Loucy (cell line): ENCODE measurements around the gene AIDA.
"Not testable (repeated sequence)": the region's sequence is repeated elsewhere in the genome, so short reads cannot be mapped to it uniquely, and the experiment has no call there.

Experiments
- H2AFZ ChIP-seq: fragments of 200-600 bp; sonication (generic); 2 replicates; pipeline ENCODE4 v1.6.0; 2016; ENCODE audit warnings: antibody characterized with exemption, mild to moderate bottlenecking, low read length, moderate library complexity
- H3F3A ChIP-seq: fragments of 200-600 bp; 2 replicates; pipeline ENCODE4 v1.6.0; 2016; ENCODE audit warnings: antibody characterized with exemption, low read depth, mild to moderate bottlenecking
- H3K27me3 ChIP-seq: fragments of 200-600 bp; sonication (generic); 2 replicates; pipeline ENCODE4 v1.6.1; 2014; ENCODE audit warnings: low read length, mild to moderate bottlenecking; ENCODE audit not compliant: insufficient read depth, poor library complexity, severe bottlenecking
- H3K36me3 ChIP-seq: fragments of 200-600 bp; sonication (generic); 2 replicates; pipeline ENCODE4 v1.6.1; 2016; ENCODE audit warnings: low read length; ENCODE audit not compliant: insufficient read depth
- H3K4me1 ChIP-seq: fragments of 200-600 bp; sonication (generic); 2 replicates; pipeline ENCODE4 v1.5.1; 2014; ENCODE audit warnings: low read length, mild to moderate bottlenecking; ENCODE audit not compliant: insufficient read depth, poor library complexity, severe bottlenecking
- H3K4me2 ChIP-seq: fragments of 200-600 bp; sonication (generic); 2 replicates; pipeline ENCODE4 v1.6.0; 2014; ENCODE audit warnings: antibody characterized with exemption, low read length, low read depth, mild to moderate bottlenecking; ENCODE audit not compliant: poor library complexity, severe bottlenecking
- H3K4me3 ChIP-seq: fragments of 200-600 bp; sonication (generic); 2 replicates; pipeline ENCODE4 v1.5.1; 2014; ENCODE audit warnings: low read length, mild to moderate bottlenecking, mixed read lengths; ENCODE audit not compliant: poor library complexity, severe bottlenecking
- H3K79me2 ChIP-seq: fragments of 200-600 bp; sonication (generic); 2 replicates; pipeline ENCODE4 v1.6.1; 2014; ENCODE audit warnings: low read length; ENCODE audit not compliant: insufficient read depth
- H3K9ac ChIP-seq: fragments of 200-600 bp; sonication (generic); 2 replicates; pipeline ENCODE4 v1.6.0; 2014; ENCODE audit warnings: mild to moderate bottlenecking, low read depth, low read length, moderate library complexity; ENCODE audit not compliant: poor library complexity, severe bottlenecking
- H3K9me2 ChIP-seq: fragments of 200-600 bp; sonication (generic); replicated peaks from 2 replicates; pipeline ENCODE4 v1.6.1; 2016; ENCODE audit warnings: low read depth, low read length, mixed read lengths
- H3K9me3 ChIP-seq: fragments of 200-600 bp; sonication (generic); 2 replicates; pipeline ENCODE4 v1.6.1; 2014; ENCODE audit warnings: mild to moderate bottlenecking, antibody characterized with exemption, low read length, low read depth; ENCODE audit not compliant: insufficient read depth
- H4K20me1 ChIP-seq: fragments of 200-600 bp; sonication (generic); 2 replicates; pipeline ENCODE4 v1.6.0; 2014; ENCODE audit warnings: antibody characterized with exemption, low read length, mild to moderate bottlenecking; ENCODE audit not compliant: insufficient read depth, poor library complexity, severe bottlenecking
- CTCF ChIP-seq: fragments of 200-600 bp; sonication (generic); conservative IDR thresholded peaks from 2 replicates; pipeline ENCODE4 v1.5.1; 2014; ENCODE audit warnings: mild to moderate bottlenecking, antibody characterized with exemption, low read length
- EZH2phosphoT487 ChIP-seq: fragments of 200-600 bp; IDR thresholded peaks from 2 replicates; pipeline ENCODE4 v1.6.1; 2018; ENCODE audit warnings: antibody characterized with exemption, mild to moderate bottlenecking, moderate library complexity, borderline replicate concordance

AIDA gene

GRCh38 chr1:222750651-222751050 is 38.4 kb upstream of the AIDA start:
- Histone ChIP-seq H3K9me3 (no peaks in the 10 kb centered on the region), H2AFZ (no peak overlapping the region), H4K20me1 (no peaks in the 10 kb centered on the region), H3K9me2 (no peaks in the 10 kb centered on the region), H3K9ac (no peak overlapping the region), H3K4me3 (no peak overlapping the region), H3K79me2 (no peaks in the 10 kb centered on the region), H3K4me1 (no peaks in the 10 kb centered on the region), H3K4me2 (no peak overlapping the region), H3F3A (no peaks in the 10 kb centered on the region), H3K27me3 (no peaks in the 10 kb centered on the region), H3K36me3 (no peaks in the 10 kb centered on the region)
- no peak for TF ChIP-seq EZH2phosphoT487

- H4K20me1 ChIP-seq = no peaks in the 10 kb centered on the region
- no peak overlapping the region for H3K4me3 ChIP-seq
- TF ChIP-seq EZH2phosphoT487 = no peak
- no peak for TF ChIP-seq CTCF
- H3K36me3 ChIP-seq = no peaks in the 10 kb centered on the region
- no peaks in the 10 kb centered on the region for H3K9me3 ChIP-seq
- H3K4me1 ChIP-seq = no peaks in the 10 kb centered on the region
- no peak overlapping the region for H2AFZ ChIP-seq
- no peaks in the 10 kb centered on the region for H3F3A ChIP-seq
- H3K79me2 ChIP-seq = no peaks in the 10 kb centered on the region
- no peak overlapping the region for H3K9ac ChIP-seq
- no peaks in the 10 kb centered on the region for H3K27me3 ChIP-seq
- H3K9me2 ChIP-seq = no peaks in the 10 kb centered on the region
- no peak overlapping the region for H3K4me2 ChIP-seq
Observed at GRCh38 chr1:222749927-222750326, 37.6 kb upstream of the AIDA start.

- H3K9me3 ChIP-seq, H3K4me2 ChIP-seq, H3K4me3 ChIP-seq, H3K9ac ChIP-seq, H3K4me1 ChIP-seq, H3K36me3 ChIP-seq, H2AFZ ChIP-seq, H3K9me2 ChIP-seq, H4K20me1 ChIP-seq, H3K27me3 ChIP-seq, H3F3A ChIP-seq, H3K79me2 ChIP-seq: not testable (repeated sequence)
Observed at GRCh38 chr1:222741630-222742457, 29.6 kb upstream of the AIDA start.

GRCh38 chr1:222739929-222740328 is 27.6 kb upstream of the AIDA start:
- H3K9ac ChIP-seq = no peak overlapping the region
- H2AFZ ChIP-seq = no peak overlapping the region
- no peak overlapping the region for H3K4me3 ChIP-seq
- H3K79me2 ChIP-seq = no peaks in the 10 kb centered on the region
- H4K20me1 ChIP-seq = no peaks in the 10 kb centered on the region
- H3K27me3 ChIP-seq = no peaks in the 10 kb centered on the region
- no peaks in the 10 kb centered on the region for H3K9me3 ChIP-seq
- no peaks in the 10 kb centered on the region for H3K4me1 ChIP-seq
- no peak overlapping the region for H3K4me2 ChIP-seq
- no peaks in the 10 kb centered on the region for H3F3A ChIP-seq
- H3K9me2 ChIP-seq = no peaks in the 10 kb centered on the region
- H3K36me3 ChIP-seq = peaks cover 4% of the 10 kb centered on the region; the same call in 1 of the 2 replicates
- TF ChIP-seq EZH2phosphoT487 = no peak
- no peak for TF ChIP-seq CTCF
